Left ventricle myocardium superior (tissue), 1 donor: ENCODE data around the gene CAPN15. TPM values are rescaled to one million over a fixed set of nuclear protein-coding genes. Genes with fewer than 3 reads are reported as not detected.
"Not testable (repeated sequence)": the region's sequence is repeated elsewhere in the genome, so short reads cannot be mapped to it uniquely, and the experiment has no call there.

Experiments
- ATAC-seq: fragments of 200-7000 bp; cut with Tn5 transposase; one replicate; pipeline ENCODE4 v1.9.1; 2020; ENCODE audit warnings: mild to moderate bottlenecking, moderate library complexity
- DNase-seq: peaks from one replicate; pipeline ENCODE4 v3.0.0-alpha.2; 2020
- intact Hi-C: fragments of 100-400 bp; cut with micrococcal nuclease; formaldehyde crosslinking; loops from one replicate; pipeline ENCODE4 v1.11.0; 2022
- total RNA-seq: library from RNA; stranded (reverse); fragmentation: NEBNext Ultra II Directional; extraction: Animal tissue kit (Norgen Biotek cat#: 25700); gene quantifications from one replicate; pipeline ENCODE4 v1.2.1, GENCODE V29; 2021
- donor health status: DM: no; HTN: yes; CAD: no; lungs with severe emphysema.

CAPN15 gene
- total RNA-seq, 1 donor from 2014 or later, result 17.8 TPM

DNA sequence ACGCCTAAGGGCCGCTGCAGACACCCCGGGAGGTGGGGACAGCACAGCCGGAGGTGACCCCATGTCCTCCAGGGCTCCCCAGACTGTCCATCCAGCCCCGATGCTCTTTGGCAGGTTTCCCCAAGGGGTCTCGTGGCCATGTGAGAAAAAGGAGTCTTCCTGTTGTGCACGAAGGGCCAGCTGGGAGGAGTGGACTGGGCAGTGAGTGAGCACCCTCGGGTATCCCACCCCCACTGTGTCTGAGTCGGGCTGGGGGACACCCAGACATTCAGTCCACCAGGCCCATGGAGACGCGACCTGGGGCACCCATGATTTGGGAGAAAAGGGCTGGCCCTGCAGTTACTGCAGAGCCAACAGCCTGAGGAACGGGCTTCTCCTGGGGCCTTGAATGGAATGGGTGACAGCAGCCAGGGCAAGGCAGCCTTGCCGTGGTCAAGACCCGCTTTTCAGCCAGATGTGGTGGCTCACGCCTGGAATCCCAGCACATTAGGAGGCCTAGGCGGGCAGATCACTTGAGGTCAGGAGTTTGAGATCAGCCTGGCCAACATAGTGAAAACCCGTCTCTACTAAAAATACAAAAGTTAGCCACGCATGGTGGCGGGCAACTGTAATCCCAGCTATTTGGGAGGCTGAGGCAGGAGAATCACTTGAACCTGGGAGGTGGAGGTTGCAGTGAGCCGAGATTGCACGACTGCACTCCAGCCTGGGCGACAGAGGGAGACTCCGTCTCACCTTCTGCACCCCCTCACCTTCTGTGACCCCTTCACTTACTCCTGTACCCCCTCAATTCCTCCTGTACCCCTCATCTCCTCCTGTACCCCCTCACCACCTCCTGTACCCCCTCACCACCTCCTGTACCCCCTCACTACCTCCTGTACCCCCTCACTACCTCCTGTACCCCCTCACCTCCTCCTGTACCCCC lies 24.1 kb upstream of the CAPN15 start:
- DNase-seq (no peak), ATAC-seq (no peak)
- intact Hi-C loops, result no loop called here

DNA sequence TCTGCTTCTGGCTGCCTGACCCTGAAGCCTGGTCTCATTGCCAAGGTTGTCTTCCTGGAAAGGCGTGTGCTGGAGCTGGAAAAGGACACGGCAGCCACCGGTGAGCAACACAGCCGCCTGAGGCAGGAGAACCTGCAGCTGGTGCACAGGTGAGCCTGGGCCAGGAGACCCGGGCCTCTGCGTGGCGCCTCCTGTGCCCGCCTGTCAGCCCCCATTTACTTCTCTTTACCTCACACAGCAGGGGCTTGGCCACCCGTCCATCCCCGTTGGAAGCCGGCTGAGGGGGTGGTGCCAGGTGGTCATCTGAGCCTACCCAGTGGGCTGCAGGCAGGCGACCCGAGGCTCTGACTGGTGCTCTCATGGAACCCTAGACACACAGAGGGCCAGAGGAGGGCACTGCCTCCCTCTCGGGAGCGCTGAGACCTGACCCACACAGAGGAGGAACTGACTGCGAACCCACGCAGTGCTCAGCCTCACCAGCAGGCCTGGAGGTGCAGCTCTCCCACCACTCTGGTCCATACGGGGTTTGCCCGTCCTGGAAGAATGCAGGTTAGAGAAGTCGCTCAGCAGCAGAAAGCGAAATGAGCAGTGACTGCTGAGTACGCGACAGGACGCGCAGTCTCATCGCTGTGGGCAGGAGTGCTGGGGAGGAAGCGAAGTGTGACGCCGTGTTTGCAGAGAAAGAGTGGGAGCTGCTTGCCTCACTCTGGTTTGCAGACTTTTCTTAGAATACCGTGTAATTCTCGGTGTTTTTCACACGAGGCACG lies 21.9 kb upstream of the CAPN15 start:
- intact Hi-C loops, result no loop called here
- no peak for ATAC-seq
- DNase-seq, result no peak

DNA sequence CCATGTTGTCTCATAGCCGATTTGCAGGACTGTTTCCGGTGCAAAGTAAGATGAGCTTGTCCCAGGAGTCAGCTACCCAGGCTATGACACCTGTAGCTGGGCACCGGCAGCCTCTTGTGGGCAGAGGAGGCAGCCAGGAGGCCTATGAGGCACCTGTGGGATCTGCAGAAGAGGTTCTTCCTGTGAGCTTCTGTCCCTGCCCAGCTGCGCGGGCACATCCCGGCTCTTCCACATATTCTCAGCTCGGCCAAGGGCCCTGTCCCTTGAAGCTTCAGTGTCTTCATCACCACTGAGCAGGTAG lies 21.3 kb upstream of the CAPN15 start:
- intact Hi-C loops, result no loop called here
- DNase-seq, result no peak
- no peak for ATAC-seq

- intact Hi-C loops, DNase-seq, ATAC-seq: not testable (repeated sequence)
Observed at GRCh38 chr16:507527-507926, 20.0 kb upstream of the CAPN15 start.

GRCh38 chr16:507996-508395 lies 19.5 kb upstream of the CAPN15 start:
- intact Hi-C loops, result no loop called here
- ATAC-seq (no peak), DNase-seq (no peak)

DNA sequence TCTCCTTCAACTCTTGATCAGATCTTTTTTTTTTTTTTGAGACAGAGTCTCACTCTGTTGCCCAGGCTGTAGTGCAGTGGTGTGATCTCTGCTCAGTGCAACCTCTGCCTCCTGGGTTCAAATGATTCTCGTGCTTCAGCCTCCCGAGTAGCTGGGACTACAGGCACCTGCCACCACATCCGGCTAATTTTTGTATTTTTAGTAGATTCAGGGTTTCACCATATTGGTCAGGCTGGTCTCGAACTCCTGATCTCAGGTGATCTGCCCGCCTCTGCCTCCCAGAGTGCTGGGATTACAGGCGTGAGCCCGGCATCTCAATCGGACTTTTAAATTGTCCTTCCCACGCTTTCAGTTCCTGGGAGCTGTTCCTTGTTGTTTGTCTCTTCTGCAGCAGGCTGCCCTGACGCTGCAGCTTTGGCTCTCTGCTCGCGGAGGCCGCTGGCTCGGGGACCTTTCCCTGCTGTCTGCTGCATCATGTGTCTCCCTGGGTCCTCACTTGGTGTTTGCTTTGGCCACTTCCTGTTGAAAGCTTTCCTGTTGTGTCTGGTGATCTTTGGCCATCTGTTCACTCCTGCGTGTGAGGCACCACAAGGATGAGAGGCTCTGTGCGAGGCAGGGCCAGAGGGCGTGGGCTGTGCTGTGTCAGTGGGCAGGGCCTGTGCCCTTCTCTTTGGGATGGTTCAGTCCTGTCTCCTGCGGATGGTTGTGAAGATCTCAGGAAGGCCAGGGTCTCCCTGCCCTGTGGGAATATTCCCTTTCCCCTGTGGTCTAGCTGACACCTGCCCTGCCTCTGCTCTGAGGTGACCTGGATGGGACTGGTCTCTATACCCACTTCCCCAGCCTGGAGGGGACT lies 18.4 kb upstream of the CAPN15 start:
- intact Hi-C loops, result no loop called here
- ATAC-seq, result no peak
- no peak for DNase-seq

DNA sequence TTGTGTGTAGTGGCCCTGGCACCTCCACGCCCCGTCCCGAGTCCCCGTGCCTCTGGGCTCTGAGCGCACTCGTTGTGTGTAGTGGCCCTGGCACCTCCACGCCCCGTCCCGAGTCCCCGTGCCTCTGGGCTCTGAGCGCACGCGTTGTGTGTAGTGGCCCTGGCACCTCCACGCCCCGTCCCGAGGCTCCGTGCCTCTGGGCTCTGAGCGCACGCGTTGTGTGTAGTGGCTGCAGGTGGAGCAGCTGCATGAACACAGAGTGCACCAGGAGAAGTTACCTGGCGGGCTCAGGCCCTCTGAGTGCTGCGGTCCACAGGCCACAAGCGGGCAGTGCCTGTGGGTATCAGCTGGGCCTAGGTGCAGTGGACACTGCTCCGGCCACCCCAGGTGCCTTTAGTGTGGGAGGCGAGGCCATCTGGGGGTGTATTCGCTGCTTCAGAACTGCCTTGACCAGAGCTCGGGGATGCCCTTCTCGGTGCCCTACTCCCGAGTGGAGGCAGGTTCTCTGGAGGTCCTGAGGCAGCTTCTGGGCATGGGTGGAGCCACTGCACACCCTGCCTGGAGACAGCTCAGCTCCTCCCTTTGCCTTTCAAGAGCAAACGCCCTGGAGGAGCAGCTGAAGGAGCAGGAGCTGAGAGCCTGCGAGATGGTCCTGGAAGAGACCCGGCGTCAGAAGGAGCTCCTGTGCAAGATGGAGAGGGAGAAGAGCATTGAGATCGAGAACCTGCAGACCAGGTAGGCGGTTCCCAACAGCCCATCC lies 17.3 kb upstream of the CAPN15 start:
- intact Hi-C loops, result no loop called here
- DNase-seq, result no peak
- no peak for ATAC-seq

GRCh38 chr16:512802-513201 lies 14.7 kb upstream of the CAPN15 start:
- DNase-seq, result no peak
- no peak for ATAC-seq
- intact Hi-C loops, result no loop called here

DNA sequence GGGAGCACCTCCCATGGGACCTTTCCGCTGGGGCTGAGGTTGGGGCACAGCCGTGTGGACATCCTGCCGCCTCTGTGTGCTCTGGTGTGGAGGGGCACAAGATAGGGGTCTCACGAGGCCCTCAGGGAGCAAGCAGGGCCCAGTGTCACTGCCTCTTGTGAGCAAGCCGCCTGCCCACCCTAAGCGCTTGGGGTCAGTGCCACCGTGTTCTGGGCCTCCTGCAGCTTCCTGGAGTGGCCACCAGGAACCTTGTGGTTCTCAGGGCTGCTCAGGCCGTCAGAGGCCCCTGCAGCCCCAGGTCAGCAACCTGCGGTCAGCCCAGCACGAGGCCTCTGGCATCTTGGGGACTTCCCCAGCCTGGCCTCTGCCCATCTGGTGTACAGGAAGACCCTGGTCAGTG lies 13.6 kb upstream of the CAPN15 start:
- intact Hi-C loops, result no loop called here

DNA sequence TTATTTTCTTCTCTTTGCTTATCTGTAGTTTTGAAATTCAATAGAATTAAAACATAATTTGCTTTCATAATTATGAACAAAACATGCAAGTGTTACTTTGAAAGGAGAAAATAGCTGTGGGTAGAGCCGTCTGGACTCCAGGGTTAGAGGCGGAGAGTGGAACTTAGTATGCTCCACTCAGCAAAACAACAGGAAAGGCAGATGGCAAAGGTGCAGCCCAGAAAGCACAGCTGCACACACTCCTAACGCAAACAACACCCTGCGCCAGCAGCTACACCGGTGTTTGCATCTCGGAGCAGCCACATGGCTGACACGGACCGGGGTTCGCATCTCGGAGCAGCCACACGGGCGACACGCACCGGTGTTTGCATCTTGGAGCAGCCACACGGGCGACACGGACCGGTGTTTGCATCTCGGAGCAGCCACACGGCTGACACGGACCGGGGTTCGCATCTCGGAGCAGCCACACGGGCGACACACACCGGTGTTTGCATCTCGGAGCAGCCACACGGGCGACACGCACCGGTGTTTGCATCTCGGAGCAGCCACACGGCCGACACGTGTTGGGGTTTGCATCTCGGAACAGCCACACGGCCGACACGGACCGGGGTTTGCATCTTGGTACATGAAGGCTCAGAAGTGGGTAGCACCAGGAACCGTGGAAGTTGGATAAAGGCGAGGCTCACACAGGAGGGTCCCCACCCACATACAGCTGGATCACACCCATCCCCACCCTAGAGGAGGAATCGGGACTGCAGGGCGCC lies 12.2 kb upstream of the CAPN15 start:
- intact Hi-C loops, result no loop called here
- no peak for DNase-seq
- ATAC-seq, result no peak

More for the DNA sequence above, 13.6 kb upstream of the CAPN15 start:
- ATAC-seq (no peak), DNase-seq (no peak)

DNA sequence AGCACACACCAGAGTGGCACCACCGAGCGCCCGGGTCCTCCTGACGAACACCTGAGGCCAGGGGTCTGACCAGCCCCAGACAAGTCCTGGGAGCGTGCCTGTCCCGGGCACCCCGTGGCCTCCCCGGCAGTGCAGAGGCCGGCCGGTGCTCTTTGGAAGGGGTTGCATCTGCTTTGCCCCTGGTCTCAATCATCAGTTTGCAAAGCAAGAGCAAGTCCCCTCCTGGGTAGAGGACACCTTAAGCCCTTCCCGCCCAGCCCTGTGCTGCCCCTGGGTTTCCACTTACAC lies 11.6 kb upstream of the CAPN15 start:
- DNase-seq (no peak), ATAC-seq (no peak)
- intact Hi-C loops, result no loop called here

- ATAC-seq, result no peak
- intact Hi-C loops, result no loop called here
- no peak for DNase-seq
Observed at GRCh38 chr16:516301-516700, 11.2 kb upstream of the CAPN15 start.

GRCh38 chr16:518858-519257 lies 8.7 kb upstream of the CAPN15 start:
- no peak for ATAC-seq

GRCh38 chr16:519425-519824 lies 8.1 kb upstream of the CAPN15 start:
- DNase-seq, result no peak
- no peak for ATAC-seq

More at GRCh38 chr16:518858-519257, 8.7 kb upstream of the CAPN15 start:
- intact Hi-C loops, result no loop called here
- no peak for DNase-seq

DNA sequence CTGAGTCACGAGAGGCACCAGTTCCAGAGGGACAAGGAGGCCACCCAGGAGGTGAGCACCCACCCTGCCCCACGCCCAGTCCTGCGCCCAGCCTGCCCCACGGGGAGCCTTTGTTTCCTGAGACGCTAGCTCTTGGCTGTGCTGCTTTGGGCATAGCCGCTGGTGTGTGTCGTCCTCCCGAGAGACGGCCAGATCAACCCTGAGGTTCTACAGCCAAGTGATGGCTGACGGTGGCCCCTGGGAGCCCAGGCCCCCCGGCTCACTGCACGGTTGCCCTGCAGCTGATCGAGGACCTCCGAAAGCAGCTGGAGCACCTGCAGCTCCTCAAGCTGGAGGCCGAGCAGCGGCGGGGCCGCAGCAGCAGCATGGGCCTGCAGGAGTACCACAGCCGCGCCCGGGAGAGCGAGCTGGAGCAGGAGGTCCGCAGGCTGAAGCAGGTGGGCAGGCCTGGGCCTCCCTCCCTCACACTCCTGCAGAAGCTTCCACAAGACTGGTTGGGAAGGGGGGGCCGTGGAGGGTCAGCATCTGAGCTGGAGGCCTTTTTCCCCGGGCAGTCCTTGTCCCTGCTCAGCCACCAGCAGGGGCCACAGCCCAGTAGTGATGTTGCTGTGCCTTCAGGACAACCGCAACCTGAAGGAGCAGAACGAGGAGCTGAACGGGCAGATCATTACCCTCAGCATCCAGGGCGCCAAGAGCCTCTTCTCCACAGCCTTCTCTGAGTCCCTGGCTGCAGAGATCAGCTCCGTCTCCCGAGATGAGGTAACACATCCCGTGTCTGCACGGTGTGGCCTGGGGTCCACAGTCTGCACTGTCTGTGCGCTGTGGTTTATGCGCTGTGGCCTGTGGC lies 7.4 kb upstream of the CAPN15 start:
- intact Hi-C loops, result no loop called here
- no peak for DNase-seq
- ATAC-seq, result no peak

More at GRCh38 chr16:519425-519824, 8.1 kb upstream of the CAPN15 start:
- intact Hi-C loops, result no loop called here

- intact Hi-C loops, result no loop called here
- no peak for DNase-seq
- ATAC-seq, result no peak
Observed at GRCh38 chr16:520847-521246, 6.7 kb upstream of the CAPN15 start.

DNA sequence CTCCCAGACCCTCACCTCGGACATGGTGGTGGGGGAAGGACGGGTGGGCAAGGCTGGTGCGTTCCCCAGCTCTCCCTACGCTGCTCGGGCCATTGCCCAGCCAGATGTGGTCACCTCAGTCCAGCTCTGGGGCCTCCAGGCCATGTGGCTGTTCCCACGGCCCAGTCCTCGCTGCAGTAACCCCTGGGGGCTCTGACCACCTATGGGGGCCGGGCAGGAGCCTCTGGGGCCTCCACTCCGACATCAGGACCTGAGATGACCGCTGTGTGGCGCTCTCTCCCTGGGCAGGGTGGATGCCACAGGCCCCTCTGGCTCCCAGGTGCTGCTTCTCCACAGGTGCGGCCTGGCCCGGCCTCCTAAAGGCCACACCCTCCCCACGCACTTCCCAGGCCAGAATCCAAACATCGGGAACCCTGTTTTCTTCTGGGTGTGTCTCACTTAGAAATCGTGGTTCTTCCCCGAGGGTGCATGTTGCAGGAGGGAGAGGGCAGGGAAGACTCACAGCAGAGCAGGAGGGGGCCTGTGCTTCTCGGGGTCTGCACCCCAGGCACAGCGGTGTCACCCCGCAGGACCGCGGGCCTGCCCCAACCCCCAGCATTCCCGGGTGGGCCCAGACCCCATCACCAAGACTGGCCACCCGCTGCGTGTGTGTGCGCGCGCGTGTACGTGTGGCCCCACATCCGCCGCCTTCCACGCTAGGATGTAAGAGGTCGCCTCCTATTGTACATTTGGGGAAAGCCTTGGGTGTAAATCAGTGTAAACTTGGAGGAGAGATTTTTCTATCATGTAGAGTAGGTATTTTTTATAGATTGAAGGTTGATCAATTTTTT lies 5.9 kb upstream of the CAPN15 start:
- DNase-seq (no peak), ATAC-seq (no peak)
- intact Hi-C loops, result no loop called here
